Measurements from ENCODE around the gene SLC15A1.

- no peak for TF ChIP-seq POLR2A (IDR thresholded peaks at IDR 0.05)
- TF ChIP-seq, protein P1, sequence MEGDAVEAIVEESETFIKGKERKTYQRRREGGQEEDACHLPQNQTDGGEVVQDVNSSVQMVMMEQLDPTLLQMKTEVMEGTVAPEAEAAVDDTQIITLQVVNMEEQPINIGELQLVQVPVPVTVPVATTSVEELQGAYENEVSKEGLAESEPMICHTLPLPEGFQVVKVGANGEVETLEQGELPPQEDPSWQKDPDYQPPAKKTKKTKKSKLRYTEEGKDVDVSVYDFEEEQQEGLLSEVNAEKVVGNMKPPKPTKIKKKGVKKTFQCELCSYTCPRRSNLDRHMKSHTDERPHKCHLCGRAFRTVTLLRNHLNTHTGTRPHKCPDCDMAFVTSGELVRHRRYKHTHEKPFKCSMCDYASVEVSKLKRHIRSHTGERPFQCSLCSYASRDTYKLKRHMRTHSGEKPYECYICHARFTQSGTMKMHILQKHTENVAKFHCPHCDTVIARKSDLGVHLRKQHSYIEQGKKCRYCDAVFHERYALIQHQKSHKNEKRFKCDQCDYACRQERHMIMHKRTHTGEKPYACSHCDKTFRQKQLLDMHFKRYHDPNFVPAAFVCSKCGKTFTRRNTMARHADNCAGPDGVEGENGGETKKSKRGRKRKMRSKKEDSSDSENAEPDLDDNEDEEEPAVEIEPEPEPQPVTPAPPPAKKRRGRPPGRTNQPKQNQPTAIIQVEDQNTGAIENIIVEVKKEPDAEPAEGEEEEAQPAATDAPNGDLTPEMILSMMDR (IDR thresholded peaks at IDR 0.05 in 8 of 11, conservative IDR thresholded peaks at IDR 0.05 in 3 of 11) = no peak
- no peak for TF ChIP-seq POLR2AphosphoS5 (IDR thresholded peaks at IDR 0.05)
Observed at GRCh38 chr13:98755116-98755515, 2.6 kb upstream of the SLC15A1 start.
